Esophagus squamous epithelium (tissue), 5 donors: ENCODE results near the gene CAP2. TPM values are rescaled to one million over a fixed set of nuclear protein-coding genes. Genes with fewer than 3 reads are reported as not detected.
A peak's percentile ranks its signal among the peaks of the same experiment; 100 is the strongest.

Experiments used
- DNase-seq: peaks from one replicate; lab custom pipeline; 2025; lab: John Stamatoyannopoulos, UW
- H3K27ac ChIP-seq, 4 donors: fragments of 200-600 bp; sonication (generic); one replicate each; pipeline ENCODE4 v1.5.1; 2016 to 2019; ENCODE audit warnings: mild to moderate bottlenecking in 1 of 4
- H3K27me3 ChIP-seq, 4 donors: fragments of 200-600 bp; sonication (generic); 1 replicate in 3 of 4; 2 replicates in 1 of 4; pipeline versions ENCODE4 v1.5.1 to v1.6.0; 2017 to 2021; ENCODE audit warnings: antibody characterized with exemption in 1 of 4
- H3K36me3 ChIP-seq, 3 donors: fragments of 200-600 bp; sonication (generic); one replicate each; pipeline ENCODE4 v1.5.1; 2016 to 2019
- H3K4me1 ChIP-seq, 3 donors: fragments of 200-600 bp; sonication (generic); one replicate each; pipeline ENCODE4 v1.5.1; 2017 to 2019
- H3K4me3 ChIP-seq, 4 donors: fragments of 200-600 bp; sonication (generic); 1 replicate in 3 of 4; 2 replicates in 1 of 4; pipeline ENCODE4 v1.5.1; 2016 to 2019; ENCODE audit warnings: mild to moderate bottlenecking in 2 of 4, moderate library complexity in 1 of 4
- H3K9me3 ChIP-seq, 3 donors: fragments of 200-600 bp; sonication (generic); one replicate each; pipeline ENCODE4 v1.5.1; 2016 to 2019
- POLR2A ChIP-seq, 4 donors: fragments of 450-650 bp; IDR thresholded peaks; one replicate each; pipeline ENCODE4 v1.6.1; 2017; ENCODE audit warnings: antibody characterized with exemption in 4 of 4, mild to moderate bottlenecking in 4 of 4, moderate library complexity in 3 of 4
- WGBS, 2 donors: methylation state at CpG; one replicate each; pipeline ENCODE4 v1.1.5; 2018; 5-methylcytosine and 5-hydroxymethylcytosine counted together
- intact Hi-C: fragments of 100-400 bp; cut with DNase I; formaldehyde crosslinking; loops from one replicate; pipeline ENCODE4 v1.15.0; 2022
- total RNA-seq, 4 donors: library from RNA; depleted of rRNA; stranded (reverse); fragments of >200 nt; gene quantifications; one replicate each; pipeline ENCODE4 v1.1.0, GENCODE V29; 2016
- TF ChIP-seq, protein P1 (sequence below), 6 experiments: fragments of 450-650 bp in 4 of 6; fragments of 200-600 bp in 2 of 6; sonication (generic) in 2 of 6; IDR thresholded peaks; one replicate each; pipeline ENCODE4 v1.5.1; 2016 to 2019; ENCODE audit warnings: antibody characterized with exemption in 6 of 6, mild to moderate bottlenecking in 4 of 6, moderate library complexity in 4 of 6
- donor health status: DM: yes; HTN: yes; CAD: no.

The CAP2 gene
- total RNA-seq, 4 donors from 2014 or later = 2.0 to 5.5 (median 2.7) TPM

DNA sequence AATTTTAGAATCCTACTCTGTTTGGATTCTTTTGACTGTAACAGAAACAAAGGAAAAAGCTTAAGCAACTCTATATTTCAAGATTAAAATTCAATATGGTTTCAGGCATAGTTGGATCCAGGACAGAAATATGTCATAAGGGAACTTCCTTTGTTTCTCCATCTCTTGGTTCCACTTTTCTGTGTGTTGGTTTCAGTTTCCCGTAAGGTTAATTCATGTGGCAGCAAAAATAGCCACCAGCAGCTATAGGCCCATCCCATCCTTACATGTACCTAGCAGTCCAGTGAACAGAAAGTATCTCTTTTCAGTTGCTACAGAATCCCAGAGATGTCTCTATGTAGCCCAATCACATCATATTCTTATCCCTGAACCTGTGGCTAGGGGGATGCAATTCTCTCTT is 197.9 kb downstream of the CAP2 start:
- Histone ChIP-seq H3K4me3 (no peak overlapping the region), H3K27ac (no peak overlapping the region), H3K36me3 (no peaks in the 10 kb centered on the region), H3K4me1 (no peaks in the 10 kb centered on the region), H3K27me3 (no peaks in the 10 kb centered on the region), H3K9me3 (no peaks in the 10 kb centered on the region)
- DNase-seq = no peak
- WGBS, 2 donors = 19 to 48% methylated on average over 1 of the region's 1 CpG
- TF ChIP-seq, protein P1, sequence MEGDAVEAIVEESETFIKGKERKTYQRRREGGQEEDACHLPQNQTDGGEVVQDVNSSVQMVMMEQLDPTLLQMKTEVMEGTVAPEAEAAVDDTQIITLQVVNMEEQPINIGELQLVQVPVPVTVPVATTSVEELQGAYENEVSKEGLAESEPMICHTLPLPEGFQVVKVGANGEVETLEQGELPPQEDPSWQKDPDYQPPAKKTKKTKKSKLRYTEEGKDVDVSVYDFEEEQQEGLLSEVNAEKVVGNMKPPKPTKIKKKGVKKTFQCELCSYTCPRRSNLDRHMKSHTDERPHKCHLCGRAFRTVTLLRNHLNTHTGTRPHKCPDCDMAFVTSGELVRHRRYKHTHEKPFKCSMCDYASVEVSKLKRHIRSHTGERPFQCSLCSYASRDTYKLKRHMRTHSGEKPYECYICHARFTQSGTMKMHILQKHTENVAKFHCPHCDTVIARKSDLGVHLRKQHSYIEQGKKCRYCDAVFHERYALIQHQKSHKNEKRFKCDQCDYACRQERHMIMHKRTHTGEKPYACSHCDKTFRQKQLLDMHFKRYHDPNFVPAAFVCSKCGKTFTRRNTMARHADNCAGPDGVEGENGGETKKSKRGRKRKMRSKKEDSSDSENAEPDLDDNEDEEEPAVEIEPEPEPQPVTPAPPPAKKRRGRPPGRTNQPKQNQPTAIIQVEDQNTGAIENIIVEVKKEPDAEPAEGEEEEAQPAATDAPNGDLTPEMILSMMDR (IDR thresholded peaks at IDR 0.05) = no peak
- no peak for TF ChIP-seq POLR2A (IDR thresholded peaks at IDR 0.05)
- intact Hi-C loops = no loop called here

GRCh38 chr6:17593246-17593645 is 199.9 kb downstream of the CAP2 start:
- intact Hi-C loops = no loop called here
- Histone ChIP-seq H3K36me3 (no peaks in the 10 kb centered on the region), H3K27me3 (no peaks in the 10 kb centered on the region)

DNA sequence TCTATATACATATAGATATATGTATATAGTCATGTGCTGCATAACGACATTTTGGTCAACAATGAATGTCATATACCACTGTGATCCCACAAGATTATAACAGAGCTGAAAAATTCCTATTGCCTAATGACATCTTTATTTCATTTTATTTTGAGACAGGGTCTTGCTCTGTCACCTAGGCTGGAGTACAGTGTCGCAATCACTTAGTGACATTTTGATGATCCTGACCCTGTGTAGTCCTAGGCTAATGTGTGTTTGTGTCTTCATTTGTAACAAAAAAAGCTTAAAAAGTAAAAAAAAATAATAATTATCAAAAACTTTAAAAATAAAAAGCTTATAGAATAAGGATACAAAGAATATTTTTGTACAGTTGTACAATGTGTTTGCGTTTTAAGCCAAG is 202.7 kb downstream of the CAP2 start:
- no peak for DNase-seq
- intact Hi-C loops = no loop called here
- peaks cover 0 to 7% (median 0%) of the 10 kb centered on the region in 3 donors for H3K4me1 ChIP-seq

More at GRCh38 chr6:17593246-17593645, 199.9 kb downstream of the CAP2 start:
- Histone ChIP-seq H3K9me3 (no peaks in the 10 kb centered on the region), H3K4me1 (no peaks in the 10 kb centered on the region), H3K4me3 (no peak overlapping the region), H3K27ac (no peak overlapping the region)
- no peak for DNase-seq
- TF ChIP-seq, protein P1 (IDR thresholded peaks at IDR 0.05) = no peak
- TF ChIP-seq POLR2A (IDR thresholded peaks at IDR 0.05) = no peak

GRCh38 chr6:17599877-17600526 is 206.6 kb downstream of the CAP2 start, which contains the start of gene FAM8A1:
Gene FAM8A1, plus strand, starts transcription at chr6:17600302. Its CDS starts 108 bp downstream, at chr6:17600410.
- H3K27ac ChIP-seq = peak within 1 kb of the TSS; percentile 93 to 97 (median 96)
- peaks cover 6 to 38% (median 8%) of the 10 kb centered on the region in 3 donors for H3K4me1 ChIP-seq
- H3K4me3 ChIP-seq = peak within 1 kb of the TSS; percentile 84 to 99 (median 90)
- no peaks in the 10 kb centered on the region for H3K9me3 ChIP-seq
- TF ChIP-seq, protein P1 (IDR thresholded peaks at IDR 0.05) = peak; percentile 37 to 77 (median 68)
- TF ChIP-seq POLR2A (IDR thresholded peaks at IDR 0.05) = peak in 2 of 4 donors; percentile 60 to 84
- no peaks in the 10 kb centered on the region for H3K27me3 ChIP-seq
- 5 to 39% methylated on average over 6 to 11 of the region's 42 CpGs for whole genome bisulfite sequencing, 2 donors
- DNase-seq = peak; percentile 72
- intact Hi-C loops = no loop called here
- peaks cover 0 to 19% (median 0%) of the 10 kb centered on the region in 3 donors for H3K36me3 ChIP-seq

More for the DNA sequence above, 202.7 kb downstream of the CAP2 start:
- H3K9me3 ChIP-seq = no peaks in the 10 kb centered on the region
- H3K27me3 ChIP-seq = no peaks in the 10 kb centered on the region
- no peak overlapping the region for H3K27ac ChIP-seq
- no peak overlapping the region for H3K4me3 ChIP-seq
- TF ChIP-seq, protein P1 (IDR thresholded peaks at IDR 0.05) = no peak
- no peak for TF ChIP-seq POLR2A (IDR thresholded peaks at IDR 0.05)
- no peaks in the 10 kb centered on the region for H3K36me3 ChIP-seq
- WGBS, 2 donors = 88 to 97% methylated on average over 3 of the region's 3 CpGs
